OCI-LY7 (cell line): ENCODE results near the gene ITPKB. TPM values are rescaled to one million over a fixed set of nuclear protein-coding genes. Genes with fewer than 3 reads are reported as not detected.

ENCODE experiments used
- BruUV-seq: library from RNA; stranded (reverse); fragments of 400-500 nt; replicated peaks from 2 replicates; lab custom pipeline; 2021; lab: Mats Ljungman, UMichigan
- CTCF ChIA-PET: fragments of 300-600 bp; sonication (Branson Sonifier 250); formaldehyde crosslinking; loops from one replicate; lab custom pipeline; 2022; ENCODE audit warnings: antibody characterized with exemption; ENCODE audit not compliant: unreplicated experiment; lab: Charles Lee
- POLR2A ChIA-PET: fragments of 300-600 bp; sonication (Branson Sonifier 250); formaldehyde crosslinking; loops from one replicate; lab custom pipeline; 2022; ENCODE audit warnings: antibody characterized with exemption; lab: Charles Lee
- DNase-seq: peaks from one replicate; pipeline ENCODE4 v3.0.0-alpha.2; 2015; ENCODE audit warnings: low spot score
- H2AFZ ChIP-seq: fragments of 200-600 bp; sonication (generic), shearing (Covaris generic); 2 replicates; pipeline ENCODE4 v1.6.1; 2014; ENCODE audit warnings: mild to moderate bottlenecking, antibody characterized with exemption, low read length, moderate library complexity
- H3K27ac ChIP-seq: fragments of 200-600 bp; sonication (generic); 2 replicates; pipeline ENCODE4 v1.5.1; 2014; ENCODE audit warnings: mixed run types, low read depth, mild to moderate bottlenecking, moderate library complexity, low read length, inconsistent platforms; ENCODE audit not compliant: poor library complexity, severe bottlenecking
- H3K36me3 ChIP-seq: fragments of 200-600 bp; sonication (generic); 2 replicates; pipeline ENCODE4 v1.6.1; 2014; ENCODE audit warnings: mild to moderate bottlenecking, antibody characterized with exemption, low read length, moderate library complexity, mixed read lengths; ENCODE audit not compliant: insufficient read depth
- H3K4me1 ChIP-seq: fragments of 200-600 bp; sonication (generic); 2 replicates; pipeline ENCODE4 v1.5.1; 2014; ENCODE audit warnings: mild to moderate bottlenecking, low read length; ENCODE audit not compliant: insufficient read depth, poor library complexity, severe bottlenecking
- H3K4me2 ChIP-seq: fragments of 200-600 bp; sonication (generic); 2 replicates; pipeline ENCODE4 v1.6.1; 2014; ENCODE audit warnings: mild to moderate bottlenecking, low read length
- H3K4me3 ChIP-seq: fragments of 200-600 bp; sonication (generic); 2 replicates; pipeline ENCODE4 v1.5.1; 2014; ENCODE audit warnings: mild to moderate bottlenecking, low read depth, low read length; ENCODE audit not compliant: poor library complexity, severe bottlenecking
- H3K79me2 ChIP-seq: fragments of 200-600 bp; sonication (generic); 2 replicates; pipeline ENCODE4 v1.6.1; 2016; ENCODE audit warnings: low read depth, mild to moderate bottlenecking, low read length, moderate library complexity, mixed read lengths; ENCODE audit not compliant: insufficient read depth
- H3K9me2 ChIP-seq: fragments of 200-600 bp; sonication (generic); 2 replicates; pipeline ENCODE4 v1.6.1; 2016; ENCODE audit warnings: mild to moderate bottlenecking, low read length, mixed read lengths; ENCODE audit not compliant: insufficient read depth
- H3K9me3 ChIP-seq: fragments of 200-600 bp; sonication (generic); 2 replicates; pipeline ENCODE4 v1.6.1; 2014; ENCODE audit warnings: mild to moderate bottlenecking, mixed run types, low read length, mixed read lengths
- H4K20me1 ChIP-seq: fragments of 200-600 bp; sonication (generic); 2 replicates; pipeline ENCODE4 v1.6.1; 2014; ENCODE audit warnings: mild to moderate bottlenecking, antibody characterized with exemption, low read length, moderate library complexity, mixed read lengths; ENCODE audit not compliant: insufficient read depth
- EZH2phosphoT487 ChIP-seq: fragments of 200-600 bp; sonication (generic); IDR thresholded peaks from 2 replicates; pipeline ENCODE4 v1.6.1; 2018; ENCODE audit warnings: low read depth, borderline replicate concordance, mild to moderate bottlenecking, mixed run types, antibody characterized with exemption, low read length, moderate library complexity, mixed read lengths
- intact Hi-C: fragments of 100-400 bp; cut with micrococcal nuclease; formaldehyde crosslinking; loops from one replicate; pipeline ENCODE4 v1.10.0; 2022; ENCODE audit not compliant: unreplicated experiment
- total RNA-seq, 2 experiments: library from RNA; depleted of rRNA in 1 of 2; stranded (reverse); fragments of >200 nt in 1 of 2; shearing (Covaris generic) in 1 of 2; gene quantifications; 2 replicates each; pipeline ENCODE4 v1.2.3, GENCODE V29; 2014 to 2022
- TF ChIP-seq, protein P1 (sequence below): fragments of 200-600 bp; sonication (generic); conservative IDR thresholded peaks from 2 replicates; pipeline ENCODE4 v1.5.1; 2014; ENCODE audit warnings: mild to moderate bottlenecking, antibody characterized with exemption, low read length, moderate library complexity, mixed read lengths

The ITPKB gene
- total RNA-seq, 2 experiments from 2014 or later = 20.5 to 33.3 TPM

DNA sequence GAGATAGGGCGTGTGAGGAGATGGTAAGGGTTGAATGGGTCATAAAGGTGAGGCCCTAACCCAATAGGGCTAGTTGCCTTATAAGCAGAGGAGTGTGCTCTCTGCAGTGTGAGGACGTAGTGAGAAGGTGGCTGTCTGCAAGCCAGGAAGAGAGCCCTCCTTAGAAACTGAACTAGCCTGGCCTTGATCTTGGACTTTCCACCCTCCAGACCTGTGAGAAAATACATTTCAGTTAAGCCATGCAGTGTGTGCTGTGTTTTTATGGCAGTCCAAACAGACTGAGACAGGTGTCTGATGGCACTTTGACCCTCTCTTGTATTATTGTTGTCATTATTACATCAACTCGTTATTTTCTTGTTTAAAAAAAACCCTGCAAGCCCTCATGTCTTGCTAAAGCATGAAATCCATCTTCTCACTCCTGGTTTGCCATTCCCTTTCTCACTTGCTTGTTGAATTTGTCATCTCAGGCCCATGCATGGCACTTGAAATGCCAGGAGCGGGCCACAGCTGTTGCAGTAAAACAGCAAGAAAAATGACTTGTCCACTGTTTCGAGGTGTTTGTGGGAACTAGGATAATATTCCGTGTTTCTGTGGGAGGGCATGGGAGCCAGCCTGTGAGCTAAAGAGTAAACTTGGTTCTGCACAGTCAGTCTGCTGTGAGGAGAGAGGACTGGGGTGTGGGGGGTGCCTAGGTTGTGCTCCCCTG, 111.9 kb downstream of the ITPKB start:
- Histone ChIP-seq H4K20me1 (no peaks in the 10 kb centered on the region), H3K36me3 (no peaks in the 10 kb centered on the region; the same call in 1 of the 2 replicates), H3K9me3 (no peaks in the 10 kb centered on the region), H3K79me2 (no peaks in the 10 kb centered on the region), H3K4me3 (no peak overlapping the region), H3K4me1 (peaks cover 7% of the 10 kb centered on the region), H3K27ac (no peak overlapping the region), H3K4me2 (no peak overlapping the region), H3K9me2 (no peaks in the 10 kb centered on the region), H2AFZ (peak overlapping the region; percentile 52)
- TSS peak; percentile 33 for BruUV-seq
- intact Hi-C loops = loop anchor here (2.0 kb wide), 1 partner anchor 202 kb away; no protein-coding TSS in a partner anchor
- TF ChIP-seq, protein P1, sequence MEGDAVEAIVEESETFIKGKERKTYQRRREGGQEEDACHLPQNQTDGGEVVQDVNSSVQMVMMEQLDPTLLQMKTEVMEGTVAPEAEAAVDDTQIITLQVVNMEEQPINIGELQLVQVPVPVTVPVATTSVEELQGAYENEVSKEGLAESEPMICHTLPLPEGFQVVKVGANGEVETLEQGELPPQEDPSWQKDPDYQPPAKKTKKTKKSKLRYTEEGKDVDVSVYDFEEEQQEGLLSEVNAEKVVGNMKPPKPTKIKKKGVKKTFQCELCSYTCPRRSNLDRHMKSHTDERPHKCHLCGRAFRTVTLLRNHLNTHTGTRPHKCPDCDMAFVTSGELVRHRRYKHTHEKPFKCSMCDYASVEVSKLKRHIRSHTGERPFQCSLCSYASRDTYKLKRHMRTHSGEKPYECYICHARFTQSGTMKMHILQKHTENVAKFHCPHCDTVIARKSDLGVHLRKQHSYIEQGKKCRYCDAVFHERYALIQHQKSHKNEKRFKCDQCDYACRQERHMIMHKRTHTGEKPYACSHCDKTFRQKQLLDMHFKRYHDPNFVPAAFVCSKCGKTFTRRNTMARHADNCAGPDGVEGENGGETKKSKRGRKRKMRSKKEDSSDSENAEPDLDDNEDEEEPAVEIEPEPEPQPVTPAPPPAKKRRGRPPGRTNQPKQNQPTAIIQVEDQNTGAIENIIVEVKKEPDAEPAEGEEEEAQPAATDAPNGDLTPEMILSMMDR = no peak
- no peak for TF ChIP-seq EZH2phosphoT487
- CTCF ChIA-PET = interaction anchor here (1.0 to 1.3 kb wide), 3 partner anchors 19 to 204 kb away, joined by 3 read pairs; no protein-coding TSS in a partner anchor
- POLR2A ChIA-PET = no interaction called here
- DNase-seq = no peak

DNA sequence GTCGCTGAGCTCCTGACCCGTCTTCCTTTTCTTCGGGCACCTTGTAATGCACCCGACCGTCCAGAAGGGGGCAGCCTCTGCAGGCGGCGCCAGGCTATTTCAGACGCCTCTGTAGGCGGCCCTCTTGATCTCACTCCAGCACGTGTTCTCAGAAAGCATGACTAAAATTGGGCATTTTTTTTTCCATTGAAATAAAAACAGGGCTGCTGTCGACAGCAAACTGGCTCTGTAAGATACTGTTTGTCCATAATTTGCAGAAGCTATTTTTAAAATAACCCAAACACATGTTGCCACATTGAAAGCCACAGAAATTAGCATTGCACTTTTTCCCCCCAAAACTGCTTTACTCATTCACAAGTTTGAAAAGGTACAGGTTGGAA, 112.5 kb downstream of the ITPKB start:
- H4K20me1 ChIP-seq = no peaks in the 10 kb centered on the region
- no peaks in the 10 kb centered on the region for H3K79me2 ChIP-seq
- no peaks in the 10 kb centered on the region for H3K36me3 ChIP-seq
- CTCF ChIA-PET = interaction anchor here (0.6 to 1.3 kb wide), 8 partner anchors 11 to 517 kb away, joined by 3 to 7 read pairs (median 3); no protein-coding TSS in a partner anchor
- BruUV-seq = no TSS peak
- peaks cover 3% of the 10 kb centered on the region; the same call in 1 of the 2 replicates for H3K9me3 ChIP-seq
- H3K27ac ChIP-seq = no peak overlapping the region
- intact Hi-C loops = loop anchor here (1.0 to 2.0 kb wide), 2 partner anchors 202 kb away; no protein-coding TSS in a partner anchor
- no peak overlapping the region for H3K4me3 ChIP-seq
- POLR2A ChIA-PET = interaction anchor here (0.8 kb wide), 1 partner anchor 383 kb away, joined by 3 read pairs; no protein-coding TSS in a partner anchor
- DNase-seq = peak; percentile 77
- peak overlapping the region; percentile 32; the same call in 1 of the 2 replicates for H3K4me2 ChIP-seq
- no peak for TF ChIP-seq EZH2phosphoT487
- TF ChIP-seq, protein P1 = peak; percentile 99
- H3K4me1 ChIP-seq = peaks cover 3% of the 10 kb centered on the region
- peak overlapping the region; percentile 52 for H2AFZ ChIP-seq
- H3K9me2 ChIP-seq = no peaks in the 10 kb centered on the region
